ENCODE measurements around the gene ZNF74.
"Not testable (repeated sequence)": the region's sequence is repeated elsewhere in the genome, so short reads cannot be mapped to it uniquely, and the experiment has no call there.

The ZNF74 gene

GRCh38 chr22:20393705-20394476 is at the start of gene ZNF74:
Gene ZNF74, plus strand, starts transcription at chr22:20394151. Its CDS starts 478 bp downstream, at chr22:20394629.
- in situ Hi-C loops (cut with HindIII; ENCODE audit: low sequenced_read_pairs), result no loop called here

- in situ Hi-C loops (cut with HindIII; ENCODE audit: low sequenced_read_pairs), result not testable (repeated sequence)
Observed at GRCh38 chr22:20346553-20346952, 47.4 kb upstream of the ZNF74 start.

- in situ Hi-C loops (cut with HindIII; ENCODE audit: low sequenced_read_pairs), result not testable (repeated sequence)
Observed at GRCh38 chr22:20352536-20352935, 41.4 kb upstream of the ZNF74 start.

GRCh38 chr22:20354238-20354975 is 39.5 kb upstream of the ZNF74 start:
- in situ Hi-C loops (cut with HindIII; ENCODE audit: low sequenced_read_pairs), result no loop called here

- in situ Hi-C loops (cut with HindIII; ENCODE audit: low sequenced_read_pairs), result not testable (repeated sequence)
Observed at GRCh38 chr22:20355939-20356636, 37.9 kb upstream of the ZNF74 start.

GRCh38 chr22:20356906-20357305 is 37.0 kb upstream of the ZNF74 start:
- in situ Hi-C loops (cut with HindIII; ENCODE audit: low sequenced_read_pairs), result not testable (repeated sequence)

GRCh38 chr22:20357967-20358366 is 36.0 kb upstream of the ZNF74 start:
- in situ Hi-C loops (cut with HindIII; ENCODE audit: low sequenced_read_pairs), result not testable (repeated sequence)

- in situ Hi-C loops (cut with HindIII; ENCODE audit: low sequenced_read_pairs), result not testable (repeated sequence)
Observed at GRCh38 chr22:20358503-20359239, 35.3 kb upstream of the ZNF74 start.

- in situ Hi-C loops (cut with HindIII; ENCODE audit: low sequenced_read_pairs), result not testable (repeated sequence)
Observed at GRCh38 chr22:20360261-20360660, 33.7 kb upstream of the ZNF74 start.

- in situ Hi-C loops (cut with HindIII; ENCODE audit: low sequenced_read_pairs), result not testable (repeated sequence)
Observed at GRCh38 chr22:20360866-20361751, 32.8 kb upstream of the ZNF74 start.

GRCh38 chr22:20361752-20362229 is 32.2 kb upstream of the ZNF74 start:
- in situ Hi-C loops (cut with HindIII; ENCODE audit: low sequenced_read_pairs), result not testable (repeated sequence)

- in situ Hi-C loops (cut with HindIII; ENCODE audit: low sequenced_read_pairs), result not testable (repeated sequence)
Observed at GRCh38 chr22:20362403-20362802, 31.5 kb upstream of the ZNF74 start.

- in situ Hi-C loops (cut with HindIII; ENCODE audit: low sequenced_read_pairs), result not testable (repeated sequence)
Observed at GRCh38 chr22:20364335-20365260, 29.4 kb upstream of the ZNF74 start.

- in situ Hi-C loops (cut with HindIII; ENCODE audit: low sequenced_read_pairs), result not testable (repeated sequence)
Observed at GRCh38 chr22:20366841-20367240, 27.1 kb upstream of the ZNF74 start.

GRCh38 chr22:20368875-20369274 is 25.1 kb upstream of the ZNF74 start:
- in situ Hi-C loops (cut with HindIII; ENCODE audit: low sequenced_read_pairs), result not testable (repeated sequence)

GRCh38 chr22:20371687-20372086 is 22.3 kb upstream of the ZNF74 start:
- in situ Hi-C loops (cut with HindIII; ENCODE audit: low sequenced_read_pairs), result not testable (repeated sequence)

GRCh38 chr22:20372406-20372854 is 21.5 kb upstream of the ZNF74 start:
- in situ Hi-C loops (cut with HindIII; ENCODE audit: low sequenced_read_pairs), result not testable (repeated sequence)

- in situ Hi-C loops (cut with HindIII; ENCODE audit: low sequenced_read_pairs), result not testable (repeated sequence)
Observed at GRCh38 chr22:20373195-20373706, 20.7 kb upstream of the ZNF74 start.
